Effector CD4-positive, alpha-beta T cell (primary cell): ENCODE data around the gene GPR162.

Experiments
- DNase-seq: peaks from one replicate; pipeline ENCODE4 v3.0.0-alpha.2; 2020

Gene GPR162

GRCh38 chr12:6788972-6789924, 32.4 kb upstream of the GPR162 start, which contains the start of gene CD4:
Gene CD4 (plus strand): TSS chr12:6789528. CDS start chr12:6800139, 10,611 bp downstream.
- peak; percentile 51 for DNase-seq

- DNase-seq: peak; percentile 40
These were observed 31.0 kb upstream of the GPR162 start for GRCh38 chr12:6790496-6791150.

- no peak for DNase-seq
These were observed 29.6 kb upstream of the GPR162 start for GRCh38 chr12:6791931-6792520.

GRCh38 chr12:6792522-6793201, 29.0 kb upstream of the GPR162 start:
- DNase-seq: peak; percentile 28

GRCh38 chr12:6795088-6795487, 26.5 kb upstream of the GPR162 start:
- no peak for DNase-seq

- DNase-seq: no peak
These were observed 25.0 kb upstream of the GPR162 start for GRCh38 chr12:6796576-6796975.

- no peak for DNase-seq
These were observed 22.5 kb upstream of the GPR162 start for GRCh38 chr12:6799147-6799546.

- no peak for DNase-seq
These were observed 14.5 kb upstream of the GPR162 start for GRCh38 chr12:6807170-6807569.

- no peak for DNase-seq
These were observed 12.6 kb upstream of the GPR162 start for GRCh38 chr12:6809056-6809455.

- no peak for DNase-seq
These were observed 10.9 kb upstream of the GPR162 start for GRCh38 chr12:6810758-6811157.

GRCh38 chr12:6813363-6813762, 8.3 kb upstream of the GPR162 start:
- DNase-seq: no peak

- DNase-seq: no peak
These were observed 5.0 kb upstream of the GPR162 start for GRCh38 chr12:6816598-6816997.

- no peak for DNase-seq
These were observed 4.5 kb upstream of the GPR162 start for GRCh38 chr12:6817098-6817497.

GRCh38 chr12:6817662-6818157, 3.9 kb upstream of the GPR162 start:
- DNase-seq: no peak

- no peak for DNase-seq
These were observed 3.4 kb upstream of the GPR162 start for GRCh38 chr12:6818222-6818621.

- no peak for DNase-seq
These were observed 3.0 kb upstream of the GPR162 start for GRCh38 chr12:6818645-6819044.

- no peak for DNase-seq
These were observed 2.3 kb upstream of the GPR162 start for GRCh38 chr12:6819106-6820030.

GRCh38 chr12:6820166-6820565, 1.5 kb upstream of the GPR162 start:
- no peak for DNase-seq

GRCh38 chr12:6822426-6823135, 960 bp downstream of the GPR162 start:
- no peak for DNase-seq

- no peak for DNase-seq
These were observed 1.8 kb downstream of the GPR162 start for GRCh38 chr12:6823182-6824084.
